Suppressor macrophage treated with lipopolysaccharide for 4 hours (primary cell): ENCODE measurements around the gene ZNF556.

Source experiments
- DNase-seq: peaks from one replicate; pipeline ENCODE4 v3.0.0-alpha.2; 2020

ZNF556 gene

DNA sequence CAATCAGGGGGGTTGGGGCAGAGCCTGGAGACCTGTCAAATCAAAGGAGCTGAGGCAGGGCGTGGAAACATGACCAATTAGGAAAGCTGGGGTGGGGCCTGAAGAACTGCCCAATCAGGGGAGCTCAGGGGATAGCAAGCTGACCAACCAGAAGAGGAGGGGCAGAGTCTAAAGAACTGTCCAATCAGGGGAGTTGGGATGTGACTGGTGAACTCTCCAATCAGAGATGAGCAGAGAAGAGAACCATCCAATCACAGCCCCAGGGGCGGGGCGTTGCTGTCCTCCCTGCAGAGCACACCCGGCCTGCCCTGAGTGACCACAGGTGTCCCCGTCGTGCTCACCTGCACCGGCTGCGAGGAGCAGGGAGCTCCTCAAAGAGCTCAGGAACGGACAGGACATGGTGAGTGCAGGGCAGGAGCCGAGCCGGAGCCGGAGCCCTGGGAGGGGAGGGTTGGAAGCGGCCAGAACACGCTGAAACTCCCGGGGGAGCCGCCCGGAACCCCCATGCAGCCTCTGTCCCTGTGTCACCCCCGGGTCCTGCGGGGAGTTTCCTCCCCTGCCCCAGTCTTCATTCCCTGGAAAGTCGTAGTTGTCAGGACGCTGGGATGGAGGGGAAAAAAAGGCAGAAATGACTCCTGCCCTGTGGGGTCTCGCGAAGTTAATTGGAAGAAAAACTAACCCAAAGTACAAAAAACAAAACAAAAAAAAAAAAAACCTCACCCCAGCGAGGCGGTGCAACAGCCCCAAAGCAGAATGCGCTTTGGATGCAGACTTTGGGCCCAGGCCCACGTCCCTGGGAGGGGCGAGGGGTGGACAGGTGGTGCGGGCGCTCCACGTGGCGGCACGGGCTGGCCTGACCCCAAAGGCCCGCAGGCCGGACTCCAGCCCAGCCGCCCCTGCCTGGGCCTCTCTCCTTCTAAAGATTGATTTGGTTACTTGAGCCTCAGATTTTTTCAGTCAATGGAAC, at the start of gene ZNF556:
Gene ZNF556, plus strand, starts transcription at position 311 of the 967 bp plus-strand sequence. Its CDS starts 87 bp downstream, at position 398.
- DNase-seq, result no peak

GRCh38 chr19:2819540-2820111, 47.5 kb upstream of the ZNF556 start, which contains the start of gene ZNF554:
ZNF554 (plus strand) TSS chr19:2819868; CDS start chr19:2820072, 204 bp downstream.
- peak; percentile 99 for DNase-seq

DNA sequence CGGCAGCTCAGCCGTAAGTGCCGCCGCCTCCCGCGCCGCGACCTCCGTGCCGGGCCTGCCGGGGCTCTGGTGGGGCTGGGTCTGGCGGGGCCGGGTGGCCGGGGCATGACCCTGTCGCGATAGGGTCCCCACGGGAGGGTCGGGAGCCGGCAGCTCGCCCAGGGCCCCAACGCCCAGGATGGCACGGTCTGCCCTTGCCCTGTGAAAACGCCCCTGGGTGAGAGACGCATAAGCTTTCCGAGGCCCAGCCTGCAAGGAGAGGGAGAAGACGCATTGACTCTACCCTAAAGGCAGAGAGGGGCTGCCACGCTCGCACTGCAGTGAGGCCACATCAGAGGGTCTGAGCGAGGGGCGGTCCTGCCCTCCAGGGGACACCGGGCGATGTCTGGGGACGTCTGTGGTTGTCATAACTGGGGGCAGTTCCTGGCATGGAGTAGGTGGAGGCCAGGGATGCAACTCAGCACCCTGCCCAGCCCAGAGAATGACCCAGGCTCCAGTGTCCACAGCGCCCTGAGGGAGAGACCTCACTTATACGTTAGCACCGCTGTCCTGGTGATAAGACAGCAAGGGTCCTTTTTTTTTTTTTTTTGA, 46.9 kb upstream of the ZNF556 start:
- peak; percentile 12 for DNase-seq

DNA sequence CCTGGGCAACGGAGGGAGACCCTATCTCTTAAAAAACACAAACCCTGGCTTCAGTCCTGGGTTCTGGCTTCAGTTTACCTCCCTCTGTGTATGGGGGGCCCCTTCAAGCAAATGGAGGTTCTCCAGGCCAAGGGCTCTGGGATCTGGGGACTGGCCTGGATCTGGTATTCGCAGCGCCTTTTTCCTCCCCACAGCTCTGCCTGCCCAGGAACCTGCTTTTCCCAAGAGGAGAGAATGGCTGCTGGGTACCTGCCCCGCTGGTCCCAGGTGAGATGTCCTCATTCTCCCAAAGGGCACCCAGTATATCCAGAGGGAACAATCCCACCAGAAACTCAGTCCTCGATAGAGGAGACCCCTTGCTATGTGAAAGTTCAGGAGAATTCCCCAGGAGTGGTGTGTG, 44.3 kb upstream of the ZNF556 start:
- DNase-seq, result no peak

- no peak for DNase-seq
These were observed 43.5 kb upstream of the ZNF556 start for GRCh38 chr19:2823646-2824045.

GRCh38 chr19:2824129-2824528, 43.0 kb upstream of the ZNF556 start:
- DNase-seq, result no peak

- no peak for DNase-seq
These were observed 40.1 kb upstream of the ZNF556 start for GRCh38 chr19:2827022-2827421.

- DNase-seq, result no peak
These were observed 39.2 kb upstream of the ZNF556 start for GRCh38 chr19:2827840-2828489.

- DNase-seq, result no peak
These were observed 32.8 kb upstream of the ZNF556 start for GRCh38 chr19:2834294-2834871.

GRCh38 chr19:2837430-2837829, 29.7 kb upstream of the ZNF556 start:
- no peak for DNase-seq

DNA sequence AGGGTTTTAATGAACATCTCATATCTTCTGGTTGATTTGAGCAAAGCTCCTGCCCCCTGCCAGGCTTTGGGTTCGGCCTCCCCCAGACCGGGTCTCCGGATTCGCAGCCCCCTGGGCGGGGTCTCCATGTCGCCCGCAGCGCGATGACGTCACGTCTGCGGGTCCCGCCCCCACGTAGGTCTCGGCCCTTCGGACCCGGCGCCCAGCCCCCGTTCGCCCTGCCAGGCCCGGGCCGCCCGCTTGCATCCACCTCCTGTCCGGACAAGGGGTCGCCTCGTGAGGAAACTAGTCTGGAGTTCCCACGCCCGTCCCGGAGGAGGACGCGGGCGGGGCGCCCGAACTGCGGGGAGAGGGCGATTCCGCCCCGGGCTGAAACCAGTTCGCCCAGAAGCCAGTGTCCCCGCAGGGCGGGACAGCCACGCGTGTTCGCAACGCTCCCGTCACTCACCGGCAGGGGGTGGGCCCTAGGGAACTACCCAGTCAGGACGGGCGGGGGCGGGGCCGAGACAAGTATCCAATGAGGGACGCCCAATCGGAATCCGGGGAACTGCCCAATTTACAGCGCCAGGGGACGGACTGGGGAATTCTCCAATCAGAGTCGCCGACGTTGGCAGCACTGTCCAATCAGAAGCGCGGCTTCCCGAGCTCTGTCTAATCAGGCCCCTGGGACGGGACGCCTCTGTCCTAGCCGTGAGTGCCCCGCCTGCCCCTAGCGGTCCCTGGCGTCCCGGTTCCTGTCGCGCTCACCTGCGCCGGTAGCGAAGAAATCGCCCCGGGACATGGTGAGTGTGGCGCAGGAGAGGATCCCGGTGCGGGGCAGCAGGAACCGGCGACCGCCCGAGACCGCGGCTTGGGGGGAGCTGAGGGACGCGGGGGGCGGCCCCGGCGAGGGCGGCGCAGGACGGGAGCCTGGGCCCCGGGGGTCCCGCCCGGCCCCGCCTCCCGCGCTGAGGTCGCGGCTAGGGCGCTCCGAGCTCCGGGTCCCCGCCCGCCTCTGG, 26.0 kb upstream of the ZNF556 start, which contains the start of gene ZNF555:
Gene ZNF555, plus strand, starts transcription at position 682 of the 998 bp plus-strand sequence. Its CDS starts 98 bp downstream, at position 780.
- DNase-seq, result peak; percentile 99

- no peak for DNase-seq
These were observed 25.1 kb upstream of the ZNF556 start for GRCh38 chr19:2841855-2842574.

GRCh38 chr19:2845107-2845506, 22.0 kb upstream of the ZNF556 start:
- DNase-seq, result no peak

- no peak for DNase-seq
These were observed 20.8 kb upstream of the ZNF556 start for GRCh38 chr19:2846180-2846894.

DNA sequence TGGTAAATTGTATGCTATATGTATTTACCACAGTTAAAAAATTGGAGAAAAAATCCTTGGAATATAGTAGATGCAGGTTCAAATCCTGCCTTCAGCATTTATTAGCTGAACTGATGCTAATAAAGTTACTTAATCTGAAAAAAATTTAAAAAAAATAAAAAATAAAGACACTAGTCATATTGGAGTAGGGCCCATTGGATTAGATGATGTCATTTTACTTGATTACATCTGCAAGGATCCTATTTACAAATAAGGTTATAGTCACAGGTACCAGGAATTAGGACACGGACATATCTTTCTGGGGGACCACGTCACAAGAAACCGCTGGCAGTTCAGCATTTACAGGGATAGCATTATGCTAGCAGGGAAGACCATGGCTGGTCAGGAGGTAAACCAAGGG, 19.6 kb upstream of the ZNF556 start:
- DNase-seq, result no peak

GRCh38 chr19:2848616-2849015, 18.5 kb upstream of the ZNF556 start:
- no peak for DNase-seq

- DNase-seq, result no peak
These were observed 16.7 kb upstream of the ZNF556 start for GRCh38 chr19:2850256-2850925.

DNA sequence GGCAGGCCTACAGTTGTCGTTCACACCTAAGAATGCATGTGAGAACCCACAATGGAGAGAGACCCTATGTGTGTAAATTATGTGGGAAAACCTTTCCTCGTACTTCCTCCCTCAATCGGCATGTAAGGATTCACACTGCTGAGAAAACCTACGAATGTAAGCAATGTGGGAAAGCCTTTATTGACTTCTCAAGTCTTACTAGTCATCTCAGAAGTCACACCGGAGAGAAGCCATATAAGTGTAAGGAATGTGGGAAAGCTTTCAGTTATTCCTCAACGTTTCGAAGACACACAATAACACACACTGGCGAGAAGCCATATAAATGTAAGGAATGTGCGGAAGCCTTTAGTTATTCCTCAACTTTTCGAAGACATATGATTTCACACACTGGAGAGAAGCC, 14.5 kb upstream of the ZNF556 start:
- DNase-seq, result no peak

DNA sequence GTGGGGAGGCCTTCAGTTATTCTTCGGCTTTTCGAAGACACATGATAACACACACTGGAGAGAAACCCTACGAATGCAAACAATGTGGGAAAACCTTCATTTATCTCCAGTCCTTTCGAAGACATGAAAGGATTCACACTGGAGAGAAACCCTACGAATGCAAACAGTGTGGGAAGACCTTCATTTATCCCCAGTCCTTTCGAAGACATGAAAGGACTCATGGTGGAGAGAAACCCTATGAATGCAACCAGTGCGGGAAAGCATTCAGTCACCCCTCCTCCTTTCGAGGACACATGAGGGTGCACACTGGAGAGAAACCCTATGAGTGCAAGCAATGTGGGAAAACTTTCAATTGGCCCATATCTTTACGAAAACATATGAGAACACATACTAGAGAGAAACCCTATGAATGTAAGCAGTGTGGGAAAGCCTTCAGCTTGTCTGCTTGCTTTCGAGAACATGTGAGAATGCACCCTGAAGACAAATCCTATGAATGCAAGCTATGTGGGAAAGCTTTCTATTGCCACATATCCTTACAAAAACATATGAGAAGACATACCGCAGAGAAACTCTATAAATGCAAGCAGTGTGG, 14.0 kb upstream of the ZNF556 start:
- no peak for DNase-seq
